ENCODE data around the gene SCRT2.

Gene SCRT2

DNA sequence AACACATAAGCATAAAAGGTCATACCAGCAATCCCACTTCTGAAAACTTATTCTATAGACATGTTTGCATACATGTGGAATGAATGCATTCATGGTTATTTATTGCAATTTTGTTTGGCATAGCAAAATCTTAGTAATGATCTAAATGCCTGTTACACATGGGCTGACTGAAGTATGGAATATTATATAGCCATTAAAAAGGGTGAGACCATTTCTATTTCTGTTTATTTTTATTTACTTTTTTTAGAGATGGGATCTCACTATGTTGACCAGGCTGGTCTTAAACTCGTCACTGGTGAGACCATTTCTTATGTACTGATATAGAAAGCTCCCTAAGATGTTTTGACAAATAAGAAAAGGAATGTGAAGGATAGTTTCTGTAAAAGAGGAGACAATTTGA is 14.3 kb upstream of the SCRT2 start:
- in situ Hi-C loops (cut with HindIII; ENCODE audit: low pct_ligation_motif_present, low sequenced_read_pairs) = no loop called here
- no peak for DNase-seq
- Histone ChIP-seq H3K27me3 (replicated peaks) (peaks cover 4% of the 10 kb centered on the region), H3K36me3 (replicated peaks) (no peaks in the 10 kb centered on the region), H3K4me3 (ENCODE audit: low read depth, low read length) (no peak overlapping the region), H3K27ac (no peak overlapping the region)
- TF ChIP-seq, protein P1, sequence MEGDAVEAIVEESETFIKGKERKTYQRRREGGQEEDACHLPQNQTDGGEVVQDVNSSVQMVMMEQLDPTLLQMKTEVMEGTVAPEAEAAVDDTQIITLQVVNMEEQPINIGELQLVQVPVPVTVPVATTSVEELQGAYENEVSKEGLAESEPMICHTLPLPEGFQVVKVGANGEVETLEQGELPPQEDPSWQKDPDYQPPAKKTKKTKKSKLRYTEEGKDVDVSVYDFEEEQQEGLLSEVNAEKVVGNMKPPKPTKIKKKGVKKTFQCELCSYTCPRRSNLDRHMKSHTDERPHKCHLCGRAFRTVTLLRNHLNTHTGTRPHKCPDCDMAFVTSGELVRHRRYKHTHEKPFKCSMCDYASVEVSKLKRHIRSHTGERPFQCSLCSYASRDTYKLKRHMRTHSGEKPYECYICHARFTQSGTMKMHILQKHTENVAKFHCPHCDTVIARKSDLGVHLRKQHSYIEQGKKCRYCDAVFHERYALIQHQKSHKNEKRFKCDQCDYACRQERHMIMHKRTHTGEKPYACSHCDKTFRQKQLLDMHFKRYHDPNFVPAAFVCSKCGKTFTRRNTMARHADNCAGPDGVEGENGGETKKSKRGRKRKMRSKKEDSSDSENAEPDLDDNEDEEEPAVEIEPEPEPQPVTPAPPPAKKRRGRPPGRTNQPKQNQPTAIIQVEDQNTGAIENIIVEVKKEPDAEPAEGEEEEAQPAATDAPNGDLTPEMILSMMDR (IDR thresholded peaks at IDR 0.05; ENCODE audit: low read depth, low read length, missing control alignments) = no peak

DNA sequence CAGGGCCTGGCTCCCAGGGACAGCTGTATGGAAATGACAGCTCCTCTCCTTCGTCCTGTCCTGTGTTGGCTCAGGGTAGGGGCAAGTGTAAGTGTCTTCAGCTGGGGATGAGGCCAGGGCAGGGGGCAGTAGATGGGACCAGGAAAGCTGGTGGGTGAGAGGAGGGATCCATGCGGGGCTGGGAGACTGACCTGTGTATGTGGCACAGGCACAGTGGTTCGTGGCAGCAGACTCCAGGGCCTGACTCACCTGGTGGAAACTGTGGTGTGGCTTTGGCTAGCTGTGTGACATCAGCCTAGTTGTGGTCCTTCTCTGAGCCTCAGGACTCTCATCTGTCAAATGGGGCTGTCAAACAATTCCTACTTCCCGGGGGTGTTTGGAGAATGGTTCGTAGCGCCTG is 13.7 kb upstream of the SCRT2 start:
- TF ChIP-seq, protein P1 (IDR thresholded peaks at IDR 0.05; ENCODE audit: low read depth, low read length, missing control alignments) = no peak
- in situ Hi-C loops (cut with HindIII; ENCODE audit: low pct_ligation_motif_present, low sequenced_read_pairs) = no loop called here
- no peak overlapping the region for H3K27ac ChIP-seq

DNA sequence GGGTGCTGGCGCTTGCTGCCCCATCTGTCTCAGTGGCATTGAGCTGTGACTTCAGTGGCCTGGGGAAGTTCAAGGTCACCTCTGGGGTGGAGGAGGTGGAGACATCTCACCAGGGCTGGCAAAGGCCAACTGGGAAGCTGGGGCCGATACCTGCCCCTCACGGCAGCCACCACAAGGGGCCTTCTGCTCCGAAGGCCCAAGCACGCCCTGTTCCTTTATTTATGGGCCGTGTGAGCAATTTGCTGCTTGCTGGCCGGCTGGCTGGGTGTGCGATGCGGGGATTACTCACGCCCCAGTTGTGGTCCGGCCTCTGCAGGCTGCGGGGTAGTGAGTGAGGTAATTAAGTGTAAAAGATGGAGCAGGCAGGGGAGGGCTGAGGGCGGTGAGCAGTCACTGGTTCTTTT is 13.2 kb upstream of the SCRT2 start:
- Histone ChIP-seq H3K36me3 (replicated peaks) (no peaks in the 10 kb centered on the region), H3K4me3 (ENCODE audit: low read depth, low read length) (no peak overlapping the region), H3K27ac (no peak overlapping the region), H3K27me3 (replicated peaks) (peaks cover 4% of the 10 kb centered on the region)
- in situ Hi-C loops (cut with HindIII; ENCODE audit: low pct_ligation_motif_present, low sequenced_read_pairs) = no loop called here
- TF ChIP-seq, protein P1 (IDR thresholded peaks at IDR 0.05; ENCODE audit: low read depth, low read length, missing control alignments) = no peak
- DNase-seq = peak; percentile 16

More for the DNA sequence above, 13.7 kb upstream of the SCRT2 start:
- no peak for DNase-seq
- Histone ChIP-seq H3K27me3 (replicated peaks) (peaks cover 4% of the 10 kb centered on the region), H3K36me3 (replicated peaks) (no peaks in the 10 kb centered on the region), H3K4me3 (ENCODE audit: low read depth, low read length) (no peak overlapping the region)

DNA sequence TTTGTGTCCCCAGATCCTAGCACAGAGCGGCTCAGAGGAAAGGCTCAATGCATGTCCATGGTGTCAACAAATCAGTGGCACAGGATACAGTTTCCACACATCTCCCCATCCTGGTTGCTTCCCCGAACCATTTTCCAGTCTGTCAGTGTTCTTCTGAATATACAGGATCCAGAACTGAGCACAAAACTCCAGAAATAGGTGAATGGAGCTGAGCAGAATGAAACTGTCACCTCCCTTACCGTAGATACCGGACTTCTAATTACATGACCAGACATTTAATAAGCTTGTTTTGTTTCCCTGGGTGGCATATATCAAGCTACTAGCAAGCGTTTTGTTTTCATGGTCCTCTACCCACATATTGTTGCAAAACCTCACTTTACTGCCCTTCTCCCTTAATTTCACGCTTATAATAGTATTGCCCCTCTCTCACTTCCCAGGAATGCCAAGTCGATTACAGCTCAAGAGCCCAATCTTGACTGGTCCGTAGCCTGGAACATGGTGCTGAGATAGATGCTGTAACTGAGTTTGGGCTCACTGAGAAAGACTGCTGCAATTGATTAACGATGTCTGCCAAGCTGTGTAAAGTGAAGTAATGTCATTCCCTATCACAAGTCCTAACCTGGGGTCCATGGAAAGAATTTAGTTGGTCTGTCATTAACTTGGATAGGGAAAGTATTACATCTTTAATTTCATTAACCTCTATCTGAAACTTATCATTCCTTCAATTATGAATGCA is 12.0 kb upstream of the SCRT2 start:
- TF ChIP-seq, protein P1 (IDR thresholded peaks at IDR 0.05; ENCODE audit: low read depth, low read length, missing control alignments) = no peak
- Histone ChIP-seq H3K36me3 (replicated peaks) (no peaks in the 10 kb centered on the region), H3K4me3 (ENCODE audit: low read depth, low read length) (no peak overlapping the region), H3K27ac (no peak overlapping the region), H3K27me3 (replicated peaks) (peaks cover 4% of the 10 kb centered on the region)
- DNase-seq = no peak
- in situ Hi-C loops (cut with HindIII; ENCODE audit: low pct_ligation_motif_present, low sequenced_read_pairs) = no loop called here

DNA sequence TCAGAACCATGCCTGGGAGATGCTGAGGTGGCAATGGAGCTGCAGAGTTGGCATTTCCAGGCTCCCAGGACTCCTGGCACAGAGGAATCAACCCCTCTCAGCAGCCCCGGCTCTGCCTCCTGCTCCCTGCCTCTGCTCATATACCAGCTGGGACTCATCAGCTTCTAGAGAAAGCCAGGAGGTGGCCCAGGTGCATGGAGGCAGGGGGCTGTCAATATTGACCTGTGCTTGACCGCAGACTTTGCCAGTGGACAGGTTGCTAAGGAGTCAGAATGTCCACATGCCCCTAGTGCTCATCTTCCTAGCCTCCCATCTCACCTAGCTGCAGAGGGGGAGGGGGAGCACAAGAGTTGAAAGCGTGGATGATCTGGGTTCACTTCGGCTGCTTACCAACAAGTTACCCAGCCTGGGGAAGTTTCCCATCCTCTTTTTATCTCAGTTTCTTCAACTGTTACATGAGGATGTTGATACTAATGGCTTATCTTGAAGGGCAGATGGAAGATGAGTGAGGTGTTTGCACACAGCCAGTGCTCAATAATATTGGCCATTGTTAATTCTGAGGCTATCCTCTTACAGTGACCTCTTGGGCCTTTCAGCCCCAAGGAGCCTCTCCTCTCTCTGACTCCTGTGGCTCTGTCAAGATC is 9.2 kb upstream of the SCRT2 start:
- Histone ChIP-seq H3K36me3 (replicated peaks) (no peaks in the 10 kb centered on the region), H3K4me3 (ENCODE audit: low read depth, low read length) (no peak overlapping the region), H3K27me3 (replicated peaks) (peaks cover 4% of the 10 kb centered on the region), H3K27ac (no peak overlapping the region)
- in situ Hi-C loops (cut with HindIII; ENCODE audit: low pct_ligation_motif_present, low sequenced_read_pairs) = no loop called here
- no peak for DNase-seq
- TF ChIP-seq, protein P1 (IDR thresholded peaks at IDR 0.05; ENCODE audit: low read depth, low read length, missing control alignments) = no peak

Data from brain microvascular endothelial cell (primary cell).